HepG2 (cell line): ENCODE results near the gene LLGL1. TPM values are rescaled to one million over a fixed set of nuclear protein-coding genes. Genes with fewer than 3 reads are reported as not detected.

Experiments
- ASH2L ChIP-seq: fragments of 300-600, 200-600 bp; sonication (generic); IDR thresholded peaks from 2 replicates; pipeline ENCODE4 v1.7.0; 2017; ENCODE audit warnings: low read depth, mild to moderate bottlenecking, moderate library complexity, mixed read lengths, low read length; ENCODE audit not compliant: insufficient read length
- ATF7-NPFF ChIP-seq: sonication (generic); formaldehyde crosslinking; IDR thresholded peaks from 2 replicates; pipeline ENCODE4 v1.8.1; 2023; ENCODE audit warnings: mild to moderate bottlenecking, low read depth, missing genetic modification reagents, moderate library complexity
- ELF4 ChIP-seq: sonication (generic); formaldehyde crosslinking; IDR thresholded peaks from 2 replicates; pipeline ENCODE4 v1.5.0; 2020; ENCODE audit warnings: missing genetic modification reagents, mild to moderate bottlenecking, moderate library complexity, borderline replicate concordance
- HDAC2 ChIP-seq: sonication (generic); formaldehyde crosslinking; IDR thresholded peaks from 2 replicates; pipeline ENCODE4 v1.4.0; 2020; ENCODE audit warnings: missing genetic modification reagents
- HES4 ChIP-seq: sonication (generic); formaldehyde crosslinking; IDR thresholded peaks from 2 replicates; pipeline ENCODE4 v1.9.0; 2021; ENCODE audit warnings: mild to moderate bottlenecking, missing genetic modification reagents, borderline replicate concordance
- HMGXB4 ChIP-seq, 2 experiments: sonication (generic) in 1 of 2; formaldehyde crosslinking in 1 of 2; IDR thresholded peaks; 2 replicates each; pipeline versions ENCODE4 v1.4.0 to v1.6.1; 2018 to 2020; ENCODE audit warnings: missing genetic modification reagents in 2 of 2, borderline replicate concordance in 1 of 2, low read depth in 1 of 2, mild to moderate bottlenecking in 1 of 2, missing biosample characterization in 1 of 2
- MXD4 ChIP-seq: IDR thresholded peaks from 2 replicates; pipeline ENCODE4 v1.6.1; 2016; ENCODE audit warnings: mild to moderate bottlenecking, missing biosample characterization, missing genetic modification reagents
- RAD51 ChIP-seq: fragments of 450-650 bp; IDR thresholded peaks from 2 replicates; pipeline ENCODE4 v1.6.1; 2016; ENCODE audit warnings: borderline replicate concordance
- SRF ChIP-seq: IDR thresholded peaks from 2 replicates; pipeline ENCODE4 v1.6.1; 2011; ENCODE audit warnings: mild to moderate bottlenecking, low read depth, low read length, moderate library complexity
- TERF1 ChIP-seq: sonication (generic); formaldehyde crosslinking; IDR thresholded peaks from 2 replicates; pipeline ENCODE4 v1.8.0; 2022; ENCODE audit warnings: mild to moderate bottlenecking, missing genetic modification reagents, moderate library complexity
- ZNF281 ChIP-seq: sonication (generic); formaldehyde crosslinking; IDR thresholded peaks from 2 replicates; pipeline ENCODE4 v1.4.0; 2020; ENCODE audit warnings: missing genetic modification reagents, borderline replicate concordance
- ZNF550 ChIP-seq: sonication (generic); formaldehyde crosslinking; IDR thresholded peaks from 2 replicates; pipeline ENCODE4 v1.4.0; 2020; ENCODE audit warnings: mild to moderate bottlenecking, missing genetic modification reagents, borderline replicate concordance
- polyA plus RNA-seq, 8 experiments: library from polyadenylated mRNA; depleted of rRNA in 3 of 8; stranded (reverse) in 7 of 8; unstranded in 1 of 8; fragments of >200 nt; fragmentation: Illumina TruSeq in 4 of 8; extraction: Trizol in 4 of 8; gene quantifications; 2 replicates each; pipeline versions ENCODE4 v1.2.1 to v1.2.3, GENCODE V29; 2011 to 2016; ENCODE audit warnings: low read depth in 4 of 8, missing spikeins in 1 of 8, mixed read lengths in 1 of 8; ENCODE audit not compliant: insufficient read depth in 1 of 8
- total RNA-seq, 5 experiments: library from RNA; depleted of rRNA; stranded (reverse); fragments of >200 nt; fragmentation: Illumina TruSeq; extraction: Trizol; gene quantifications; 2 replicates each; pipeline ENCODE4 v1.2.3, GENCODE V29; 2016; ENCODE audit warnings: low read depth in 1 of 5
- TF ChIP-seq, protein P1 (sequence below): sonication (generic); formaldehyde crosslinking; IDR thresholded peaks from 2 replicates; pipeline ENCODE4 v1.4.0; 2020; ENCODE audit warnings: missing genetic modification reagents
- TF ChIP-seq, protein P2 (sequence below): sonication (generic); formaldehyde crosslinking; conservative IDR thresholded peaks from 2 replicates; pipeline ENCODE4 v1.8.0; 2022; ENCODE audit warnings: missing genetic modification reagents
- TF ChIP-seq, protein P3 (sequence below): sonication (generic); formaldehyde crosslinking; IDR thresholded peaks from 2 replicates; pipeline ENCODE4 v1.5.0; 2020; ENCODE audit warnings: missing genetic modification reagents

The LLGL1 gene
- total and polyA plus RNA-seq, 2 of the 13 experiments (the other 11 are each of a cell fraction or from before 2014, with no cell fraction given) = 15.0 to 15.3 TPM

- TF ChIP-seq ZNF281 (CRISPR knock-in tag) = no peak
- no peak for TF ChIP-seq HDAC2
- TF ChIP-seq, protein P1, sequence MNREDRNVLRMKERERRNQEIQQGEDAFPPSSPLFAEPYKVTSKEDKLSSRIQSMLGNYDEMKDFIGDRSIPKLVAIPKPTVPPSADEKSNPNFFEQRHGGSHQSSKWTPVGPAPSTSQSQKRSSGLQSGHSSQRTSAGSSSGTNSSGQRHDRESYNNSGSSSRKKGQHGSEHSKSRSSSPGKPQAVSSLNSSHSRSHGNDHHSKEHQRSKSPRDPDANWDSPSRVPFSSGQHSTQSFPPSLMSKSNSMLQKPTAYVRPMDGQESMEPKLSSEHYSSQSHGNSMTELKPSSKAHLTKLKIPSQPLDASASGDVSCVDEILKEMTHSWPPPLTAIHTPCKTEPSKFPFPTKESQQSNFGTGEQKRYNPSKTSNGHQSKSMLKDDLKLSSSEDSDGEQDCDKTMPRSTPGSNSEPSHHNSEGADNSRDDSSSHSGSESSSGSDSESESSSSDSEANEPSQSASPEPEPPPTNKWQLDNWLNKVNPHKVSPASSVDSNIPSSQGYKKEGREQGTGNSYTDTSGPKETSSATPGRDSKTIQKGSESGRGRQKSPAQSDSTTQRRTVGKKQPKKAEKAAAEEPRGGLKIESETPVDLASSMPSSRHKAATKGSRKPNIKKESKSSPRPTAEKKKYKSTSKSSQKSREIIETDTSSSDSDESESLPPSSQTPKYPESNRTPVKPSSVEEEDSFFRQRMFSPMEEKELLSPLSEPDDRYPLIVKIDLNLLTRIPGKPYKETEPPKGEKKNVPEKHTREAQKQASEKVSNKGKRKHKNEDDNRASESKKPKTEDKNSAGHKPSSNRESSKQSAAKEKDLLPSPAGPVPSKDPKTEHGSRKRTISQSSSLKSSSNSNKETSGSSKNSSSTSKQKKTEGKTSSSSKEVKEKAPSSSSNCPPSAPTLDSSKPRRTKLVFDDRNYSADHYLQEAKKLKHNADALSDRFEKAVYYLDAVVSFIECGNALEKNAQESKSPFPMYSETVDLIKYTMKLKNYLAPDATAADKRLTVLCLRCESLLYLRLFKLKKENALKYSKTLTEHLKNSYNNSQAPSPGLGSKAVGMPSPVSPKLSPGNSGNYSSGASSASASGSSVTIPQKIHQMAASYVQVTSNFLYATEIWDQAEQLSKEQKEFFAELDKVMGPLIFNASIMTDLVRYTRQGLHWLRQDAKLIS (CRISPR knock-in tag) = no peak
- TF ChIP-seq, protein P2, sequence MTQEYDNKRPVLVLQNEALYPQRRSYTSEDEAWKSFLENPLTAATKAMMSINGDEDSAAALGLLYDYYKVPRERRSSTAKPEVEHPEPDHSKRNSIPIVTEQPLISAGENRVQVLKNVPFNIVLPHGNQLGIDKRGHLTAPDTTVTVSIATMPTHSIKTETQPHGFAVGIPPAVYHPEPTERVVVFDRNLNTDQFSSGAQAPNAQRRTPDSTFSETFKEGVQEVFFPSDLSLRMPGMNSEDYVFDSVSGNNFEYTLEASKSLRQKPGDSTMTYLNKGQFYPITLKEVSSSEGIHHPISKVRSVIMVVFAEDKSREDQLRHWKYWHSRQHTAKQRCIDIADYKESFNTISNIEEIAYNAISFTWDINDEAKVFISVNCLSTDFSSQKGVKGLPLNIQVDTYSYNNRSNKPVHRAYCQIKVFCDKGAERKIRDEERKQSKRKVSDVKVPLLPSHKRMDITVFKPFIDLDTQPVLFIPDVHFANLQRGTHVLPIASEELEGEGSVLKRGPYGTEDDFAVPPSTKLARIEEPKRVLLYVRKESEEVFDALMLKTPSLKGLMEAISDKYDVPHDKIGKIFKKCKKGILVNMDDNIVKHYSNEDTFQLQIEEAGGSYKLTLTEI = no peak
- no peak for TF ChIP-seq ATF7-NPFF (CRISPR knock-in tag)
- no peak for TF ChIP-seq SRF
- TF ChIP-seq HES4 (CRISPR knock-in tag) = peak; percentile 21; the same call in 1 of the 2 replicates
- no peak for TF ChIP-seq MXD4 (CRISPR knock-in tag)
- TF ChIP-seq RAD51 = no peak
- TF ChIP-seq HMGXB4 (CRISPR knock-in tag; IDR thresholded peaks at IDR 0.05; ENCODE audit: borderline replicate concordance in 1 of 2, low read depth in 1 of 2) = peak; percentile 38 to 77; a peak in 3 of 4 replicates
- peak; percentile 88 for TF ChIP-seq ASH2L
- no peak for TF ChIP-seq ELF4 (CRISPR knock-in tag)
- TF ChIP-seq, protein P3, sequence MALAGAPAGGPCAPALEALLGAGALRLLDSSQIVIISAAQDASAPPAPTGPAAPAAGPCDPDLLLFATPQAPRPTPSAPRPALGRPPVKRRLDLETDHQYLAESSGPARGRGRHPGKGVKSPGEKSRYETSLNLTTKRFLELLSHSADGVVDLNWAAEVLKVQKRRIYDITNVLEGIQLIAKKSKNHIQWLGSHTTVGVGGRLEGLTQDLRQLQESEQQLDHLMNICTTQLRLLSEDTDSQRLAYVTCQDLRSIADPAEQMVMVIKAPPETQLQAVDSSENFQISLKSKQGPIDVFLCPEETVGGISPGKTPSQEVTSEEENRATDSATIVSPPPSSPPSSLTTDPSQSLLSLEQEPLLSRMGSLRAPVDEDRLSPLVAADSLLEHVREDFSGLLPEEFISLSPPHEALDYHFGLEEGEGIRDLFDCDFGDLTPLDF (CRISPR knock-in tag) = 0 out of 2 replicates have a peak, but pooled peaks have one; percentile 12
- TF ChIP-seq ZNF550 (CRISPR knock-in tag) = no peak
- no peak for TF ChIP-seq TERF1
Measured at GRCh38 chr17:18182978-18183333, 42.5 kb upstream of the LLGL1 start (continued).
